ENCODE results near the gene SWAP70.

DNA sequence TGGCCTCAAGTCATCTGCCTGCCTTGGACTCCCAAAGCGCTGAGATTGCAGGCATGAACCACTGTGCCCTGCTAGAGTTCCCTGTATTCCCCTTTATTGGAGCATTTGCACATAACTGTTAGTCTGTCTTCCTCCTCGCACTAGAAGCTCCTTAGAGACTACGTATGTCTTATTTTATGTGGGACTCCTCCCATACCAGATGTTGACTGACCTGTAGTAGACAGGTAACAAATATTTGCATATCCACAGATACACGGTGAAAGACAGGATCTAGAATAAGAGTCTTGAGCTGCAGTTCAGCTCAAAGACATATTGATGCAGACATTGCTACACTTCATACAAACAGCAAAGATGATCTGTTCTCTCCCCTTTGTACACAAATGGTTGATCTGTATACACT, 40.7 kb downstream of the SWAP70 start:
- TF ChIP-seq, protein P1, sequence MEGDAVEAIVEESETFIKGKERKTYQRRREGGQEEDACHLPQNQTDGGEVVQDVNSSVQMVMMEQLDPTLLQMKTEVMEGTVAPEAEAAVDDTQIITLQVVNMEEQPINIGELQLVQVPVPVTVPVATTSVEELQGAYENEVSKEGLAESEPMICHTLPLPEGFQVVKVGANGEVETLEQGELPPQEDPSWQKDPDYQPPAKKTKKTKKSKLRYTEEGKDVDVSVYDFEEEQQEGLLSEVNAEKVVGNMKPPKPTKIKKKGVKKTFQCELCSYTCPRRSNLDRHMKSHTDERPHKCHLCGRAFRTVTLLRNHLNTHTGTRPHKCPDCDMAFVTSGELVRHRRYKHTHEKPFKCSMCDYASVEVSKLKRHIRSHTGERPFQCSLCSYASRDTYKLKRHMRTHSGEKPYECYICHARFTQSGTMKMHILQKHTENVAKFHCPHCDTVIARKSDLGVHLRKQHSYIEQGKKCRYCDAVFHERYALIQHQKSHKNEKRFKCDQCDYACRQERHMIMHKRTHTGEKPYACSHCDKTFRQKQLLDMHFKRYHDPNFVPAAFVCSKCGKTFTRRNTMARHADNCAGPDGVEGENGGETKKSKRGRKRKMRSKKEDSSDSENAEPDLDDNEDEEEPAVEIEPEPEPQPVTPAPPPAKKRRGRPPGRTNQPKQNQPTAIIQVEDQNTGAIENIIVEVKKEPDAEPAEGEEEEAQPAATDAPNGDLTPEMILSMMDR (IDR thresholded peaks at IDR 0.05) = no peak
- TF ChIP-seq POLR2A (IDR thresholded peaks at IDR 0.05) = no peak
